Measurements from ENCODE around the gene ZNF333. TPM values are rescaled to one million over a fixed set of nuclear protein-coding genes. Genes with fewer than 3 reads are reported as not detected.

Gene ZNF333
- total RNA-seq, 4 donors from 2014 or later = 22.8 to 50.1 (median 26.0) TPM

DNA sequence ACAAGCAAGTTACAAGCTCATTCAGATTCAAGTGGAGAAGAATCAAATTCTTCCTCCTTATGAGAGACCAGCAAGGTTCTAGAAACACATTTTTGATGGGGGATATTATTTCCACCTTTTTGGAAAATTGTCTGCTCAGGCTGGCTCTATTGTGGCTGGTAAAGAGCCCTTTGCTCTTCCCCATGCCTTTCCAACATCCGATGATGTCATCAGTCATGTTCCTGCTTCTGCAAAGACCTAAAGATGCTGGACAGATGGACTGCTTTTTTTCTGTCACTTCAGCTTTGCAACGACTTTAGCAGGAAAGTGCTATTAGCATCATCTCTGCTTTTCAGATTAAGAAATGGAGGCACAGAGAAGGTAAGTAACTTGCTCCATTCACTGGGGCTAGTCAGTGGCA is 19.4 kb upstream of the ZNF333 start:
- TF ChIP-seq, protein P1, sequence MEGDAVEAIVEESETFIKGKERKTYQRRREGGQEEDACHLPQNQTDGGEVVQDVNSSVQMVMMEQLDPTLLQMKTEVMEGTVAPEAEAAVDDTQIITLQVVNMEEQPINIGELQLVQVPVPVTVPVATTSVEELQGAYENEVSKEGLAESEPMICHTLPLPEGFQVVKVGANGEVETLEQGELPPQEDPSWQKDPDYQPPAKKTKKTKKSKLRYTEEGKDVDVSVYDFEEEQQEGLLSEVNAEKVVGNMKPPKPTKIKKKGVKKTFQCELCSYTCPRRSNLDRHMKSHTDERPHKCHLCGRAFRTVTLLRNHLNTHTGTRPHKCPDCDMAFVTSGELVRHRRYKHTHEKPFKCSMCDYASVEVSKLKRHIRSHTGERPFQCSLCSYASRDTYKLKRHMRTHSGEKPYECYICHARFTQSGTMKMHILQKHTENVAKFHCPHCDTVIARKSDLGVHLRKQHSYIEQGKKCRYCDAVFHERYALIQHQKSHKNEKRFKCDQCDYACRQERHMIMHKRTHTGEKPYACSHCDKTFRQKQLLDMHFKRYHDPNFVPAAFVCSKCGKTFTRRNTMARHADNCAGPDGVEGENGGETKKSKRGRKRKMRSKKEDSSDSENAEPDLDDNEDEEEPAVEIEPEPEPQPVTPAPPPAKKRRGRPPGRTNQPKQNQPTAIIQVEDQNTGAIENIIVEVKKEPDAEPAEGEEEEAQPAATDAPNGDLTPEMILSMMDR (IDR thresholded peaks at IDR 0.05) = no peak
- TF ChIP-seq POLR2A (IDR thresholded peaks at IDR 0.05) = no peak
- Histone ChIP-seq H3K9me3 (no peaks in the 10 kb centered on the region), H3K27me3 (no peaks in the 10 kb centered on the region), H3K4me3 (replicated peaks in 1 of 3) (no peak overlapping the region), H3K36me3 (no peaks in the 10 kb centered on the region), H3K4me1 (no peaks in the 10 kb centered on the region), H3K27ac (no peak overlapping the region)
- DNase-seq = no peak
- intact Hi-C loops (cut with DNase I) = no loop called here
- WGBS, 2 donors = 45 to 71% methylated on average over 2 of the region's 2 CpGs

DNA sequence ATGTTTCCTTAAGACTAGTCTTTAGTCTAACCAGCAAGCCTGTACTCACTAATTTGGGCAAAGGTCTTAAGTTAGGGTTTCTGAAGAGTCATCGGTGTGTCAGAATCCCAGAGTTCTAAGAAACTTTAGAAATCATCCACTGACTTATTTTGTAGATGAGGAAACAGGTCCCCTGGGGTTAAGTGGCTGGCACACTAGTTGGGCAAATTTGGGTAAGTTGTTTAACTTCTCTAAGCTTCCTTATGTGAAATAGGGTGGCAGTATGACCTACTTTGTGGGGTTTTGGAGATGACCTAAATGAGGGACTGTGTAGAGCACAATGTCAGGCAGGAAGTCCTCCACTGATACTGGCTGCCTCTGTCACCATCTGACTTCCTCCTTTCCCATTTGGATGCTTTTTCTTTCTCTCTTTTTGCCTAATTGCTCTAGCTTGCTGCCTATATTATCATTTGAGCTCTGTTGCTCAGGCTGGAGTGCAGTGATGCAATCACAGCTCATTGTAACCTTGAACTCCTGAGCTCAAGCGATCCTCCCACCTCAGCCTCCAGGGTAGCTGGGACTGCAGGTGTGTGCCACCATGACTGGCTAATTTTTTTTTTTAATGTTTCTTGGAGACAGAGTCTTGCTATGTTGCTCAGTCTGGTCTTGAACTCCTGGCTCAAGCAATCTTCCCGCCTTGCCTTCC is 17.5 kb upstream of the ZNF333 start:
- H3K27ac ChIP-seq = no peak overlapping the region
- H3K4me1 ChIP-seq = no peaks in the 10 kb centered on the region
- no peaks in the 10 kb centered on the region for H3K9me3 ChIP-seq
- H3K27me3 ChIP-seq = no peaks in the 10 kb centered on the region
- H3K36me3 ChIP-seq = no peaks in the 10 kb centered on the region
- WGBS, 2 donors = 79 to 83% methylated on average over 3 of the region's 3 CpGs
- intact Hi-C loops (cut with DNase I) = no loop called here
- DNase-seq = no peak
- no peak overlapping the region for H3K4me3 ChIP-seq (replicated peaks in 1 of 3)
- TF ChIP-seq, protein P1 (IDR thresholded peaks at IDR 0.05) = no peak
- TF ChIP-seq POLR2A (IDR thresholded peaks at IDR 0.05) = no peak

DNA sequence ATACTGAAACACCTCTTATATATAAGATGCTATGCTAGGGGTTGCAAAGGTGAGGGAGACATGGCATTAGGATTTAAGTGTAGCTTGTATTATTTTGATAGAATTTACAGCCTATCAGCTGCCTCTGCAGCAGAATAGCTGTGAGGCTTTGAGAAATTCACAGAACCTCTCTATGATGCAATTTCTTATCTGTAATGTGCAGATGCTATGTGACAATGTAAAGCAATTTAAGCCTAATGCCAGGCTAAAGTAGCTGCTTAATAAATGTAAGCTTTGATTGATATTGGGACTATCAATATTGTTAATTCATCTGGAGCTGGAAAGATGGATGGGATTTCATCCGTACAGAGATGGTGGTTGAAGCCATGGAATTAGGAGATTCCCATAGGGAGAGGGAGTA is 16.8 kb upstream of the ZNF333 start:
- Histone ChIP-seq H3K36me3 (no peaks in the 10 kb centered on the region), H3K27ac (no peak overlapping the region), H3K4me1 (no peaks in the 10 kb centered on the region), H3K9me3 (no peaks in the 10 kb centered on the region), H3K4me3 (replicated peaks in 1 of 3) (no peak overlapping the region), H3K27me3 (no peaks in the 10 kb centered on the region)
- intact Hi-C loops (cut with DNase I) = no loop called here
- no peak for TF ChIP-seq POLR2A (IDR thresholded peaks at IDR 0.05)
- TF ChIP-seq, protein P1 (IDR thresholded peaks at IDR 0.05) = no peak
- DNase-seq = no peak
- WGBS, 2 donors = 59 to 70% methylated on average over 1 of the region's 1 CpG

DNA sequence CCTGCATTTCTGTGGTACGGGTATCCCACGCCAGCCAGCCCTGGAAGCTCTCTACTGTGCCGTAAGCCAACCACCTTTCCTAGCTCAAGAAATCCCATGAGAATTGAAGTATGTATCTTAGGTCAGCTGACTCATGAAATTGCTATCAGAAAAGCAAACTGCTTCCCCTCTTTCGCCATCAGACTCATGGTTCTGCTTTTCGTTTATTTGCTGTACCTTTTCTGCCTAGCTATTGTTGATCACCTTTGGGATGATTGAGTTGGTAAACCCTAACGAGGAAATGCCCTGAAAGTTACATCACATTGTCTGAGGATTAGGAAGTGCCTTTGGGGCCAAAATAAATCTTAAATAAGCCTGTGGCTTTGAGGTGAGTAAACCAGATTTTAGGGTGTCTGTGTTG is 15.1 kb upstream of the ZNF333 start, which contains the start of gene ADGRE3:
Gene ADGRE3 (minus strand): TSS at position 81 of the 400 bp plus-strand sequence. CDS start 74 bp downstream, at position 7.
- Histone ChIP-seq H3K27ac (no peak within 1 kb of the TSS), H3K36me3 (no peaks in the 10 kb centered on the region), H3K4me3 (replicated peaks in 1 of 3) (no peak within 1 kb of the TSS), H3K27me3 (no peaks in the 10 kb centered on the region), H3K4me1 (no peaks in the 10 kb centered on the region), H3K9me3 (no peaks in the 10 kb centered on the region)
- TF ChIP-seq POLR2A (IDR thresholded peaks at IDR 0.05) = no peak
- TF ChIP-seq, protein P1 (IDR thresholded peaks at IDR 0.05) = no peak
- intact Hi-C loops (cut with DNase I) = no loop called here
- no peak for DNase-seq
- 60 to 64% methylated on average over 6 of the region's 6 CpGs for WGBS, 2 donors

DNA sequence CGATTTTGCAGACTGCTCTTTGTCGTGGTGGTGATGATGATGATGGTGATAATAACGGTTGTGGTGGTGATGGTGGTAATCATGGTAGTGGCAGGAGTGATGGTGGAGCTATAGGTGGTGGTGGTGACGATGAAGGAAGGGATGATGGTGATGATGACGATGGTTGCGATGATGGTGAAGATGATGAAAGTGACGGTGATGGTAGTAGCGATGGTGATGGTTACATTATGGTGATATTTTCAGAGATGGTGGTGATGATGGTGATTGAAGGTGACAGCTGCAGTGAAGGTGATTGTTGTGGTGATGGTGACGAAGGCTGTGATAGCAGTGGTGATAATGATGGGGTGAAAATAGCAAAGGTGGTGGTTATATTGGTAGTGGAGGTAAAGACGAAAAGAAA is 13.1 kb upstream of the ZNF333 start:
- Histone ChIP-seq H3K27ac (no peak overlapping the region), H3K9me3 (no peaks in the 10 kb centered on the region), H3K36me3 (no peaks in the 10 kb centered on the region), H3K27me3 (no peaks in the 10 kb centered on the region), H3K4me3 (replicated peaks in 1 of 3) (no peak overlapping the region), H3K4me1 (no peaks in the 10 kb centered on the region)
- 85 to 86% methylated on average over 10 of the region's 10 CpGs for WGBS, 2 donors
- TF ChIP-seq, protein P1 (IDR thresholded peaks at IDR 0.05) = no peak
- no peak for TF ChIP-seq POLR2A (IDR thresholded peaks at IDR 0.05)
- DNase-seq = no peak
- intact Hi-C loops (cut with DNase I) = no loop called here
